ENCODE data around the gene VIPR2.

DNA sequence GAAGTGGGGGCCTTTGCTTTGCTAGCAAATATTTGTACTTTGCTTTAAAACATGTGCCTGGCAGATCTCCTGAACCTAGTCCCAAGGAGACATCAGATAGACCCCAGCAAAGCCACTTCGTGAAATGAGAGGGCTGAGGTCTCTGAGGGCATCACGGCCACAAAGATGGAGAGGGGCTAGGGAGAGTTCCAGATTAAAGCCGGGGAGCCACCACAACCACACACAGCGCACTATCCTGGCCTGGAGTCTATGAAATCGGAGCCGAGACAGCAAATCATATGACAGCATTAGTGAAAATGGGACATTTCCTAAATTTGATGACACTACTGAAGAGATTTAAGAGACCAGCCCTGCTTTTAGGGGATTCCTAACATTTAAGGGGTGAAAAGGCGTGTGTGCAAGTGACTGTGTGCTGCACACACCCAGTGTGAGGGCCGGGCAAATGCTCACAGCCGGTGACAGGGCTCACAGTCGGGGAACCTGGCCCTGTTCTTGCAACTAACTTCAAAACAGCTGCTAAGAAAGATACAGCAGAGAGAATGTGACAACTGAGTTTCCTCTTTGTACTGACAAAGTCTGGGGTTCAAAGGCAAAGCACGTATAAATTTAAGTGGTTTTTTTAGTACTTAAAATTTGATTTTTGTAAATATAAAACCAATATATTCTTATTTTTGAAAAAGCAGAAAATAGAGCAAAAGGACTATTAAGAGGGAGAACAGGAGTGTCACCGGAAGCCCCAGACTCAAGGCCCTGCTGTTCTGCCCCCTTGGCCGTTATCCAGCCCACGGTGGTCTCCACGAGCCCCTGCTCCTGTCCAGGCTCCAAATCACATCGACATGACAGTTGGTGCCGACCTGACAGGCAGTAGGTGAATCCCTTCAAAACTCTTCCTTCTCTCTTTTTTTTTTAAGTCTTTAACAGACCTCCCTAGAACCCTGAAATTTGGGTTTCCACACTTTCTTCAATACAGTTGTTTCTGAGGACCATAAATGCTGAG, 49.5 kb downstream of the VIPR2 start:
- TF ChIP-seq POLR2A (IDR thresholded peaks at IDR 0.05), result no peak
- TF ChIP-seq, protein P1, sequence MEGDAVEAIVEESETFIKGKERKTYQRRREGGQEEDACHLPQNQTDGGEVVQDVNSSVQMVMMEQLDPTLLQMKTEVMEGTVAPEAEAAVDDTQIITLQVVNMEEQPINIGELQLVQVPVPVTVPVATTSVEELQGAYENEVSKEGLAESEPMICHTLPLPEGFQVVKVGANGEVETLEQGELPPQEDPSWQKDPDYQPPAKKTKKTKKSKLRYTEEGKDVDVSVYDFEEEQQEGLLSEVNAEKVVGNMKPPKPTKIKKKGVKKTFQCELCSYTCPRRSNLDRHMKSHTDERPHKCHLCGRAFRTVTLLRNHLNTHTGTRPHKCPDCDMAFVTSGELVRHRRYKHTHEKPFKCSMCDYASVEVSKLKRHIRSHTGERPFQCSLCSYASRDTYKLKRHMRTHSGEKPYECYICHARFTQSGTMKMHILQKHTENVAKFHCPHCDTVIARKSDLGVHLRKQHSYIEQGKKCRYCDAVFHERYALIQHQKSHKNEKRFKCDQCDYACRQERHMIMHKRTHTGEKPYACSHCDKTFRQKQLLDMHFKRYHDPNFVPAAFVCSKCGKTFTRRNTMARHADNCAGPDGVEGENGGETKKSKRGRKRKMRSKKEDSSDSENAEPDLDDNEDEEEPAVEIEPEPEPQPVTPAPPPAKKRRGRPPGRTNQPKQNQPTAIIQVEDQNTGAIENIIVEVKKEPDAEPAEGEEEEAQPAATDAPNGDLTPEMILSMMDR (IDR thresholded peaks at IDR 0.05), result no peak
